ENCODE data around the gene NEXMIF. TPM values are rescaled to one million over a fixed set of nuclear protein-coding genes. Genes with fewer than 3 reads are reported as not detected.
"Not testable (repeated sequence)": the region's sequence is repeated elsewhere in the genome, so short reads cannot be mapped to it uniquely, and the experiment has no call there.

Gene NEXMIF
- total RNA-seq, 1 donor from 2014 or later, result 0.36 TPM

DNA sequence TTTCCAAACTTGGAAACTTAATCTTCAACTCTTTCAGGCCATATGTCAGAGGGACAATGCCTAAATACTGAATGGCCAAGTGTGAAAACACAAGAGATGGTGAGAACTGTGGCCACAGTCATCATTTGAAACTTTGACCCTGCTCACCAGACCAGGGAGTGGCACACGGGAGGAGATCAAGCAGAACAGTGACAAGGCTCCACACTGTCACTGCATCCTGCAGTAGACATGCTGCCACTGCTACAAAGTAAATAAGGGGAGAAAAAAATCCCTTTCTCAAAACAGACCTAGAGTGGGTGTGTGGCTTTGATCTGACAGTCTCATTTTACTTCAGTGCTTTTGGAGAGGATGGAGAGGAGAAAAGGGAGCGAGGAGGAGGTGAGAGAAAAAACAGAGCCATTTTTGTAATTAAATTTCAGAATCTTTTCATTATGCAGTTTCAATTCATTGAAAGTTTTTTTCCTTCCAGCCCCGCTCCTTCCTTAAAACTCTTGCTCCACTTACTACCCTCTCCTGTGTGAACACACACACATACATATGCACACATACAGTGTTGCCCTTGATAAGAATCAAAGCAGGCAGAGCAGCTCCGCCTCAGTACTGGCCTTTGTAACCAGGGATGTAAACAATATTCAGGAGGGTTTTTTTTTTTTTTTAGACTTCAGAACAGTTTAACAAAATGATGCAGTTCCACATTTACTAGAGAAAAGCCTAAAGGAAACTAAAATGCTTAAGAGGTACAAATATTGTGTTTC is 34.4 kb downstream of the NEXMIF start:
- Mint-ChIP-seq H3K4me1 (ENCODE audit: low read depth) (no peaks in the 10 kb centered on the region), H3K36me3 (ENCODE audit: low read depth) (no peaks in the 10 kb centered on the region), H3K27ac (no peak overlapping the region), H3K9me3 (no peaks in the 10 kb centered on the region), H3K27me3 (ENCODE audit: insufficient read depth) (no peaks in the 10 kb centered on the region), H3K4me3 (no peak overlapping the region)
- intact Hi-C loops (cut with micrococcal nuclease), result no loop called here
- no peak for DNase-seq (ENCODE audit: low spot score)

DNA sequence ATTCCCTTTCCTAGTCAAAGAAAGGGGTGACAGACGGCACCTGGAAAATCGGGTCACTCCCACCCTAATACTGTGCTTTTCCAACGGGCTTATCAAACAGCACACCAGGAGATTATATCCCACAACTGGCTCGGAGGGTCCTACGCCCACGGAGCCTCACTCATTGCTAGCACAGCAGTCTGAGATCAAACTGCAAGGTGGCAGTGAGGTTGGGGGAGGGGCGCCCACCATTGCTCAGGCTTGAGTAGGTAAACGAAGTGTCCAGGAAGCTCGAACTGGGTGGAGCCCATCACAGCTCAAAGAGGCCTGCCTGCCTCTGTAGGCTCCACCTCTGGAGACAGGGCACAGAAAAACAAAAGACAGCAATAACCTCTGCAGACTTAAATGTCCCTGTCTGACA is 42.9 kb downstream of the NEXMIF start:
- H3K4me1 Mint-ChIP-seq (ENCODE audit: low read depth); H3K36me3 Mint-ChIP-seq (ENCODE audit: low read depth); H3K4me3 Mint-ChIP-seq; intact Hi-C loops (cut with micrococcal nuclease); H3K9me3 Mint-ChIP-seq; H3K27ac Mint-ChIP-seq; DNase-seq (ENCODE audit: low spot score); H3K27me3 Mint-ChIP-seq (ENCODE audit: insufficient read depth): not testable (repeated sequence)

DNA sequence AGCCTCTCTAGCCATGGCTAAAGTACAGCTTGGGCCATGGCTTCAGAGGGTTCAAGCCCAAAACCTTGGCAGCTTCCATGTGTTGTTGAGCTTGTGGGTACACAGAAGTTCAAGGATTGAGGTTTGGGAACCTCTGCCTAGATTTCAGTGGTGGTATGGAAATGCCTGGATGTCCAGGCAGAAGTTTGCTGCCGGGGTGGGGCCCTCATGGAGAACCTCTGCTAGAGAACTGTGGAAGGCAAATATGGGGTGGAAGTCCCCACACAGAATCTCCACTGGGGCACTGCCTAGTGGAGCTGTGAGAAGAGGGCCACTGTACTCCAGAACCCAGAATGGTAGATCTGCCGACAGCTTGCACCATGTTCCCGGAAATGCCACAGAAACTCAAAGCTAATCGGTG is 59.5 kb downstream of the NEXMIF start:
- intact Hi-C loops (cut with micrococcal nuclease), result no loop called here
- H3K36me3 Mint-ChIP-seq (ENCODE audit: low read depth), result no peaks in the 10 kb centered on the region
- H3K4me1 Mint-ChIP-seq (ENCODE audit: low read depth), result no peaks in the 10 kb centered on the region
- peaks cover 15% of the 10 kb centered on the region for H3K9me3 Mint-ChIP-seq
- H3K27me3 Mint-ChIP-seq (ENCODE audit: insufficient read depth), result no peaks in the 10 kb centered on the region
- no peak for DNase-seq (ENCODE audit: low spot score)
- H3K27ac Mint-ChIP-seq, result no peak overlapping the region
- no peak overlapping the region for H3K4me3 Mint-ChIP-seq

DNA sequence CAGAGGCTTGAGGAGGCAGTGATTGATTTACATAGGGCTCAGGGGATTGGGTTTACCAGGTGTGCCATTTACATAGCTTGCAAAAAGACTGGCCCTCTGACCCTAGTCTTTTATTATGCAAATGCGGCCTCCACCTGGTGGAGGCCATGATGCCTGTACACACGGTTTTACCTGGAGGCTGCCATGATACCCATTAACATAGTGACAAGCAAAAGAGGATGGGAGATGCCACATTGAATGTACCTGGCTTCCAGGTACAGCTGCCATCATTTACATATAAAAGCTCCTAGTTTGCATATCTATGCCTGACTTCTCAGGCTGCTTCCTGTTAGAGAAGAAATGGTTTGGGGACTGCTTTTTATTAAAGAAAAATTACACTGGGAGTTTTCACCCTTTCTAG is 72.0 kb downstream of the NEXMIF start:
- H3K27me3 Mint-ChIP-seq (ENCODE audit: insufficient read depth), result no peaks in the 10 kb centered on the region
- no peak overlapping the region for H3K27ac Mint-ChIP-seq
- no peaks in the 10 kb centered on the region for H3K36me3 Mint-ChIP-seq (ENCODE audit: low read depth)
- no peaks in the 10 kb centered on the region for H3K4me1 Mint-ChIP-seq (ENCODE audit: low read depth)
- intact Hi-C loops (cut with micrococcal nuclease), result no loop called here
- H3K4me3 Mint-ChIP-seq, result no peak overlapping the region
- no peak for DNase-seq (ENCODE audit: low spot score)
- H3K9me3 Mint-ChIP-seq, result peaks cover 42% of the 10 kb centered on the region

DNA sequence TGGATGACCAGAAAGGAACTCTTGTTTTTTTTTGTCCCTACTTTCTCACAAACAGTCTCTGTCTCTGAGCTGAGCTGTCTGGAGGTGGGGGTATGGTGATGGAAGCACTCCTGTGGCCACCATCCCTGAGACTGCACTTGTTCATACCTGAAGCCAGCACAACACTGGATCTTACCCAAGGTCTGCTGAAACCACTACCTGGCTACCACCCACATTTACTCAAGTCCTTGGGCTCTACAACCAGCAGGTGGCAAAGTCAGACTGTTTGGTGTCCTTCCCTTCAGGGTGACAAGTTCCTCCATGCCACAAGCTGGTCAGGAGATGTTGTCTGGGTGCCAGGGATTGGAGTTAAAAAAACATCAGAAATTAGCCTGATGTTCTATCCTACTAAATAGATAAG is 89.7 kb downstream of the NEXMIF start:
- Mint-ChIP-seq H3K4me3 (no peak overlapping the region), H3K27ac (no peak overlapping the region), H3K9me3 (peaks cover 6% of the 10 kb centered on the region), H3K36me3 (ENCODE audit: low read depth) (no peaks in the 10 kb centered on the region), H3K27me3 (ENCODE audit: insufficient read depth) (no peaks in the 10 kb centered on the region), H3K4me1 (ENCODE audit: low read depth) (no peaks in the 10 kb centered on the region)
- intact Hi-C loops (cut with micrococcal nuclease), result no loop called here
- no peak for DNase-seq (ENCODE audit: low spot score)

DNA sequence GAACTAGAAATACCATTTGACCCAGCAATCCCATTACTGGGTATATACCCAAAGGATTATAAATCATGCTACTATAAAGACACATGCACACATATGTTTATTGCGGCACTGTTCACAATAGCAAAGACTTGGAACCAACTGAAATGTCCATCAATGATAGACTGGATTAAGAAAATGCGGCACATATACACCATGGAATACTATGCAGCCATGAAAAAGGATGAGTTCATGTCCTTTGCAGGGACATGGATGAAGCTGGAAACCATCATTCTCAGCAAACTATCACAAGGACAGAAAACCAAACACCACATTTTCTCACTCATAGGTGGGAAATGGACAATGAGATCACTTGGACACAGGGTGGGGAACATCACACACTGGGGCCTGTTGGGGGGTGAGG is 105.5 kb downstream of the NEXMIF start:
- intact Hi-C loops (cut with micrococcal nuclease); H3K4me3 Mint-ChIP-seq; H3K9me3 Mint-ChIP-seq; H3K4me1 Mint-ChIP-seq (ENCODE audit: low read depth); H3K36me3 Mint-ChIP-seq (ENCODE audit: low read depth); H3K27ac Mint-ChIP-seq; DNase-seq (ENCODE audit: low spot score); H3K27me3 Mint-ChIP-seq (ENCODE audit: insufficient read depth): not testable (repeated sequence)

DNA sequence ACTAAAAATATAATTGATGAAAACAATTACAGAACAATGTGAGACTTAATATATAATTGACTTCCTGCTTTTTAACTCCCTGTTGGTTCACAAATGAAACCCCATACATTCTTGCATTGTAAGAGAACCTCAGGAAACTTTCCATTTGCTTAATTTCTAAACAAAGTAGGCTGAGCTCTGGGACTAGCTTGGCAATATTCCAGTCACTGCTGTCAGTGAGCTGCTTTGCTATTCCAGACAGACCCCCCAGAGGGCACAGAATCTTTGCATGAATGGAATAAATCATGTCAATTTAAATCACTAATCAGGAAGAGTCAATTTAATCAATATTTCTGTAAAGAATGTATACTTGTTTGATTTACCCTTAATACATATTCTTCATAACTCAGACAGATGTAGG is 110.6 kb downstream of the NEXMIF start:
- intact Hi-C loops (cut with micrococcal nuclease), result no loop called here
- Mint-ChIP-seq H3K27ac (no peak overlapping the region), H3K9me3 (no peaks in the 10 kb centered on the region), H3K27me3 (ENCODE audit: insufficient read depth) (no peaks in the 10 kb centered on the region), H3K36me3 (ENCODE audit: low read depth) (no peaks in the 10 kb centered on the region), H3K4me3 (no peak overlapping the region), H3K4me1 (ENCODE audit: low read depth) (no peaks in the 10 kb centered on the region)
- no peak for DNase-seq (ENCODE audit: low spot score)

DNA sequence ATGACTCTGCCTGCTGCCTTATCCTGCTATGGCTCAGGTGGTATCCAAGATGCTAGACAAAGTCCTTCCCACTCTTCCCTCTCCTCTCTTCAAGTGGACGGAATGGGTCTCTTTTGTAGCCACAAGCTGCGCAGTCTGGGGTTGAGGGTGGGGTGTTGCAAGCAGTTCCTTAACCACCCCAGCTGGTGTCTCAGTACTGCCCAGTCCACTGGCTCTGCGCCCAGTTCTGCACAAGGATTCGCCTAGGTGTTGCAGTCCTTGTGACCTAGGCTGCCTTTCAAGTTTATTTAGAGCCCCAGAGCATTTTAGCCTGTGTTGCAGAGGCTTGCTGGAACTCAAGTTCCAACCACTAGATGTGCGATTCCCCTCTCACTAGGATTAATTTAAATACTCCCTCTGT is 120.7 kb downstream of the NEXMIF start:
- no peaks in the 10 kb centered on the region for H3K27me3 Mint-ChIP-seq (ENCODE audit: insufficient read depth)
- H3K36me3 Mint-ChIP-seq (ENCODE audit: low read depth), result no peaks in the 10 kb centered on the region
- no peak overlapping the region for H3K4me3 Mint-ChIP-seq
- intact Hi-C loops (cut with micrococcal nuclease), result no loop called here
- no peaks in the 10 kb centered on the region for H3K9me3 Mint-ChIP-seq
- H3K27ac Mint-ChIP-seq, result no peak overlapping the region
- no peaks in the 10 kb centered on the region for H3K4me1 Mint-ChIP-seq (ENCODE audit: low read depth)
- no peak for DNase-seq (ENCODE audit: low spot score)

DNA sequence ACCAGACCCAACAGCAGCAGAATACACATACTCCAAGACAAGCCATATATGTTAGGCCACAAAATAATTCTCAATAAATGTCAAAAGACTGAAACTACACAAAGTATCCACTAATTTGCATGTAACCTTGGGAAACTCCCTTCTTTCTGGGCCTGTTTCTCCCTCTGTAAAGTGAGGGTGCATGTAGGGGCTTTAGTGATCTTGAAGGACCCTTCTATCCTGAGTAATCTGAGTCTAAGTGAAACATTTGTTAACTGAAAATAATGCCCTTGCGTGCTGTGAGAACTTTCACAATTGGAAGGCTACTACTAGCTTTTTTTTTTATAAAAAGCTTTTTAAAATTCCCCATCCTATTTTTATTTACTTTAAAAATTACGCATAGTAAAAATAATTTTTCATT is 125.2 kb downstream of the NEXMIF start:
- Mint-ChIP-seq H3K9me3 (peaks cover 1% of the 10 kb centered on the region), H3K4me1 (ENCODE audit: low read depth) (no peaks in the 10 kb centered on the region), H3K27me3 (ENCODE audit: insufficient read depth) (no peaks in the 10 kb centered on the region), H3K4me3 (no peak overlapping the region), H3K36me3 (ENCODE audit: low read depth) (no peaks in the 10 kb centered on the region), H3K27ac (no peak overlapping the region)
- intact Hi-C loops (cut with micrococcal nuclease), result no loop called here
- no peak for DNase-seq (ENCODE audit: low spot score)

DNA sequence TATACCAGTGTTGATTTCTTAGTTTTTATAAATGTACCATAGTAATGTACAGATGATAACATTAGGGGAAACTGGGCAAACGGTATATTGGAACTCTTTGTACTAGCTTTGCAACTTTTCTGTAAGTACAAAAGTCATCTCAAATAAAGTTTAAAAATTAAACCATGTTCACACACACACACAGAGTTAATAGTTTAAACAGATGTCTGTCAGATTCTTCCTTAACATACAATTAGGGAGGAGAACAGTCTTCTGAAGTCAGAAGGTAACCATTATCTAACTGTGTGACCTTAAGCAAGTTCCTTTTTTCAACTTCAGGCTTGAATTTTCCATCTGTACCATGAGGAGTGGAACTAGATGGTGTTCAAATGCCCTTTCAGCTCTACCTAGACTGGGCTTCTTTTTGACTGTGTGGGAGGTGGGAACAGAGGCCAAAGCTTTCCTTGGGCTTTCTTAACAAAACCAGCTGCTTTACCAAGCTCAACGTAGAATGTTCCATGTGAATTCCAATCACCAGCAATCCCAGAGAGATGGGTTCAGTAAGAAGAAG is 127.8 kb downstream of the NEXMIF start:
- intact Hi-C loops (cut with micrococcal nuclease), result no loop called here
- Mint-ChIP-seq H3K4me3 (no peak overlapping the region), H3K4me1 (ENCODE audit: low read depth) (no peaks in the 10 kb centered on the region), H3K9me3 (peaks cover 4% of the 10 kb centered on the region), H3K36me3 (ENCODE audit: low read depth) (no peaks in the 10 kb centered on the region), H3K27ac (no peak overlapping the region), H3K27me3 (ENCODE audit: insufficient read depth) (no peaks in the 10 kb centered on the region)
- no peak for DNase-seq (ENCODE audit: low spot score)

DNA sequence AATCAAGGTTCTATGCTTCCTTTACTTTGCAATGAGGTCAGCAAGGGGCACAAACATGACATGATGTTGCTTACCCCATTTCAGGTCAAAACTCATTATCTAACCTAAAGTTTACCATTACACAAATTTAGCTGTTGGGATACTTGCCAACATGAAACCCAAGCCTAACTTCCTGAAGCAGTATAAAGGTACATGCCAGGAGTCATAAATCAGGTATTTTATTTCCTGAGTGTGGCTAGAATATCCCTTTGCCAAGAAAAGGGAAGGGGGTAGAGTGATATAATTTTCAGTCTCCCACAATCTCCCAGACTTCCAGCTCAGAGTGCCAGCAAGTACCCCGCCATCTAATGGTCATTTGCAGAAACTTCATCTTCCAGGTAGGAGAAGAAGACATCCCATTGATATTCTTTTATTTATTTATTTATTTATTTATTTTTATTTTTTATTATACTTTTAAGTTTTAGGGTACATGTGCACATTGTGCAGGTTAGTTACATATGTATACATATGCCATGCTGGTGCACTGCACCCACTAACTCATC is 136.6 kb downstream of the NEXMIF start:
- intact Hi-C loops (cut with micrococcal nuclease), result no loop called here
- Mint-ChIP-seq H3K27ac (no peak overlapping the region), H3K27me3 (ENCODE audit: insufficient read depth) (no peaks in the 10 kb centered on the region), H3K36me3 (ENCODE audit: low read depth) (no peaks in the 10 kb centered on the region), H3K4me3 (no peak overlapping the region), H3K9me3 (no peaks in the 10 kb centered on the region), H3K4me1 (ENCODE audit: low read depth) (no peaks in the 10 kb centered on the region)
- no peak for DNase-seq (ENCODE audit: low spot score)

DNA sequence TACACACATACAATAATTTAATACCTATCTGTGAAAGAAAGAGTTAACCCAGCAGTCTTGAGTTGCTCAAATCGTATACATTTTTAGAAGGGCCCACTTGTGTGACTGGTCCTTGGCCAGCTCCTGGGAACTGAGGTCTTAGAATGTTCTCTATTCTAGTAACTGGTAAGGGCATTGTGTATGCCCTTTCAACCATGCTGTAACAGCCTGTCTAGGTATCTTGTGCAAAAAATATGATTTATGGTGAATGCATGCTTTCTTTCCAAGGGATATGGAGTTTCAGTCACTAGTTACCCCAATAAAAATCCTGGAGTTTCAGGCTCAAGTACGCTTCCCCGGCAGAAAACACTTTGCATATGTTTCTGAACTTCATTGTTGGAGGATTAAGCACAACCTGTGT is 140.6 kb downstream of the NEXMIF start:
- Mint-ChIP-seq H3K4me3 (no peak overlapping the region), H3K9me3 (no peaks in the 10 kb centered on the region), H3K4me1 (ENCODE audit: low read depth) (no peaks in the 10 kb centered on the region), H3K27me3 (ENCODE audit: insufficient read depth) (no peaks in the 10 kb centered on the region), H3K27ac (no peak overlapping the region), H3K36me3 (ENCODE audit: low read depth) (no peaks in the 10 kb centered on the region)
- DNase-seq (ENCODE audit: low spot score), result no peak
- intact Hi-C loops (cut with micrococcal nuclease), result no loop called here

DNA sequence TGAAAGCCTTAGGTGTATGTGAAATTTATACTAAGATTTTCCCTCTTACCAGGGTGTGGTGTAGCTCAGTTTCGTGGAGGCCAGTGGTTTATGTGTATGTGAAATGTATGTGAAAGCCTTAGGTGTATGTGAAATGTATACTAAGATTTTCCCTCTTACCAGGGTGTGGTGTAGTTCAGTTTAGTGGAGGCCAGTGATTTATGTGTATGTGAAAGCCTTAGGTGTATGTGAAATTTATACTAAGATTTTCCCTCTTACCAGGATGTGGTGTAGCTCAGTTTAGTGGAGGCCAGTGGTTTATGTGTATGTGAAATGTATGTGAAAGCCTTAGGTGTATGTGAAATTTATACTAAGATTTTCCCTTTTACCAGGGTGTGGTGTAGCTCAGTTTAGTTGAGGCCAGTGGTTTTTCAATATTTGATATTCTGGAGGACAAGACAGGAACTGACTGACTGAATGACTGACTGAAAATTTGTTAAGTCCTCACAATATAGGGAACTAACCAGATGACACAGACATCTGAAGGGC is 143.7 kb downstream of the NEXMIF start:
- Mint-ChIP-seq H3K9me3 (no peaks in the 10 kb centered on the region), H3K27me3 (ENCODE audit: insufficient read depth) (no peaks in the 10 kb centered on the region), H3K27ac (no peak overlapping the region), H3K4me3 (no peak overlapping the region), H3K36me3 (ENCODE audit: low read depth) (no peaks in the 10 kb centered on the region), H3K4me1 (ENCODE audit: low read depth) (no peaks in the 10 kb centered on the region)
- DNase-seq (ENCODE audit: low spot score), result no peak
- intact Hi-C loops (cut with micrococcal nuclease), result no loop called here

Data from activated T-helper 1 cell treated with anti-CD3 and anti-CD28 coated beads, Interleukin-12 subunit alpha, Interleukin-12 subunit beta, Interleukin-2, Interleukin-4 antibody, amounts not matched to agents 30 ng/mL and 10 ng/mL and 1 ng/mL, durations not matched to agents 14 hours and 24 hours and 36 hours (primary cell).